ENCODE measurements around the gene HAUS8. TPM values are rescaled to one million over a fixed set of nuclear protein-coding genes. Genes with fewer than 3 reads are reported as not detected.

HAUS8 gene
- total and polyA plus RNA-seq, 2 of the 13 experiments (the other 11 are each of a cell fraction or from before 2014, with no cell fraction given): 7.8 to 17.5 TPM

DNA sequence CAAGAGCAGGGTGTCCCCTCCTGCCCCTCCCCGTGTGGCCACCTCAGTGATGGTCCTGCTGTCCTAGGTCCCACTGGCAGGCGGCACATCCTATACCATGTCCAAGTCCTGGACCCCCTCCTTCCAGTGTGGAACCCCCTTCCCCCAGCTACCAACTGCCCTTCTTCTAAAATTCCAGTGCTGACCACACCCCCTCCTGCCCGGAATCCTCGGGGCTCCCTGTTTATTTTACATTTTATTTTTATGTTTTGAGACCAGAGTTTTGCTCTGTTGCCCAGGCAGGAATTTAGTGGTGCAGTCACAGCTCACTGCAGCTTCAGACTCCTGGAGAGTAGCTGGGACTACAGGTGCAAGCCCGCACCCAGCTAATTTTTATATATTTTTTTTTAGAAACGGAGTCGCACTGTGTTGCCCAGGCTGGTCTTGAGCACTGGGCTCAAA is 47.7 kb downstream of the HAUS8 start:
- 36% methylated on average over 7 of the region's 7 CpGs for WGBS (ENCODE audit: low lambda C conversion rate)
- no peak overlapping the region for H3K4me2 ChIP-seq (ENCODE audit: low read depth, low read length)
- no peaks in the 10 kb centered on the region for H3K9me3 ChIP-seq (ENCODE audit: low read length)
- no peaks in the 10 kb centered on the region for H4K20me1 ChIP-seq (ENCODE audit: insufficient read depth, low read length)
- TF ChIP-seq NFKBIZ (CRISPR knock-in tag; IDR thresholded peaks at IDR 0.05) (no peak), ZNF792 (CRISPR knock-in tag; IDR thresholded peaks at IDR 0.05) (no peak), KLF15 (CRISPR knock-in tag; IDR thresholded peaks at IDR 0.05; ENCODE audit: borderline replicate concordance) (no peak), POLR2A (IDR thresholded peaks at IDR 0.05; ENCODE audit: insufficient read depth in 1 of 2, low read depth in 2 of 2, low read length in 2 of 2) (no peak), EHMT2 (IDR thresholded peaks at IDR 0.05; ENCODE audit: borderline replicate concordance, low read depth, low read length) (no peak)
- TF ChIP-seq, protein P1, sequence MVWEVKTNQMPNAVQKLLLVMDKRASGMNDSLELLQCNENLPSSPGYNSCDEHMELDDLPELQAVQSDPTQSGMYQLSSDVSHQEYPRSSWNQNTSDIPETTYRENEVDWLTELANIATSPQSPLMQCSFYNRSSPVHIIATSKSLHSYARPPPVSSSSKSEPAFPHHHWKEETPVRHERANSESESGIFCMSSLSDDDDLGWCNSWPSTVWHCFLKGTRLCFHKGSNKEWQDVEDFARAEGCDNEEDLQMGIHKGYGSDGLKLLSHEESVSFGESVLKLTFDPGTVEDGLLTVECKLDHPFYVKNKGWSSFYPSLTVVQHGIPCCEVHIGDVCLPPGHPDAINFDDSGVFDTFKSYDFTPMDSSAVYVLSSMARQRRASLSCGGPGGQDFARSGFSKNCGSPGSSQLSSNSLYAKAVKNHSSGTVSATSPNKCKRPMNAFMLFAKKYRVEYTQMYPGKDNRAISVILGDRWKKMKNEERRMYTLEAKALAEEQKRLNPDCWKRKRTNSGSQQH (CRISPR knock-in tag; IDR thresholded peaks at IDR 0.05; ENCODE audit: low read depth): no peak
- TF ChIP-seq, protein P2, sequence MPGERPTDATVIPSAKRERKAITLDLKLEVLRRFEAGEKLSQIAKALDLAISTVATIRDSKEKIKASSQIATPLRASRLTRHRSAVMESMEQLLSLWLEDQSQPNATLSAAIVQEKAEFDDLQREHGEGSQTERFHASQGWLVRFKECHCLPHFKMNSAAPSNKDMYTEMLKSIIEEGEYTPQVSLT (CRISPR knock-in tag; IDR thresholded peaks at IDR 0.05; ENCODE audit: borderline replicate concordance, low read depth): no peak
- H3K27me3 ChIP-seq (ENCODE audit: control insufficient read depth in 1 of 2, insufficient read depth in 2 of 2, low read length in 2 of 2): peaks cover 8 to 35% of the 10 kb centered on the region in 2 experiments
- no peak overlapping the region for H3K9ac ChIP-seq (ENCODE audit: insufficient read depth, low read depth, low read length)
- CTCF ChIA-PET (ENCODE audit: low intra/inter-chr PET ratio, low total read pairs): no interaction called here
- no peak for DNase-seq (ENCODE audit: low spot score)
- FAIRE-seq: no peak
- no peaks in the 10 kb centered on the region for H3K36me3 ChIP-seq (replicated peaks in 1 of 2; ENCODE audit: control insufficient read depth in 1 of 2, insufficient read depth in 2 of 2, low read length in 2 of 2)
- intact Hi-C loops (cut with micrococcal nuclease; ENCODE audit: unreplicated experiment) (no loop called here), in situ Hi-C loops (cut with HindIII; ENCODE audit: extremely low pct_ligation_motif_present, low pct_unique_long_range_greater_than_20kb) (no loop called here)
- no peak overlapping the region for H3K27ac ChIP-seq (ENCODE audit: extremely low read length, insufficient read depth, low read length)
- no peak; the same call in 1 of the 3 replicates for ATAC-seq
- no peaks in the 10 kb centered on the region for H3K4me1 ChIP-seq (ENCODE audit: insufficient read depth, low read length)
- POLR2A ChIA-PET: no interaction called here
- no peak overlapping the region for H2AFZ ChIP-seq (ENCODE audit: low read length)
- H3K4me3 ChIP-seq (replicated peaks in 1 of 3; ENCODE audit: insufficient read depth in 1 of 3, low read depth in 2 of 3, low read length in 3 of 3): no peak overlapping the region
- no TSS peak for BruUV-seq (replicated peaks)
- no peaks in the 10 kb centered on the region for H3K79me2 ChIP-seq (ENCODE audit: insufficient read depth, low read length)

All from HepG2 (cell line).